Neural cell (in vitro differentiated cells): Measurements from ENCODE around the gene BLOC1S1.

Source experiments
- EZH2 ChIP-seq: fragments of 200-600, 300-800 bp; shearing (Covaris generic), sonication (generic); IDR thresholded peaks from 2 replicates; pipeline ENCODE4 v1.6.1; 2014; ENCODE audit warnings: antibody characterized with exemption, low read length, borderline replicate concordance, mild to moderate bottlenecking; ENCODE audit not compliant: insufficient read depth, poor library complexity, severe bottlenecking
- POLR2AphosphoS5 ChIP-seq: IDR thresholded peaks from 2 replicates; pipeline ENCODE4 v1.6.1; 2012
- RAD21 ChIP-seq: fragments of 450-650 bp; conservative IDR thresholded peaks from 2 replicates; pipeline ENCODE4 v1.6.1; 2014; ENCODE audit warnings: antibody characterized with exemption, mild to moderate bottlenecking, moderate library complexity
- TF ChIP-seq, protein P1 (sequence below): fragments of 450-650 bp; IDR thresholded peaks from 2 replicates; pipeline ENCODE4 v1.5.1; 2014; ENCODE audit warnings: antibody characterized with exemption, mild to moderate bottlenecking, moderate library complexity; ENCODE audit not compliant: poor library complexity, severe bottlenecking

DNA sequence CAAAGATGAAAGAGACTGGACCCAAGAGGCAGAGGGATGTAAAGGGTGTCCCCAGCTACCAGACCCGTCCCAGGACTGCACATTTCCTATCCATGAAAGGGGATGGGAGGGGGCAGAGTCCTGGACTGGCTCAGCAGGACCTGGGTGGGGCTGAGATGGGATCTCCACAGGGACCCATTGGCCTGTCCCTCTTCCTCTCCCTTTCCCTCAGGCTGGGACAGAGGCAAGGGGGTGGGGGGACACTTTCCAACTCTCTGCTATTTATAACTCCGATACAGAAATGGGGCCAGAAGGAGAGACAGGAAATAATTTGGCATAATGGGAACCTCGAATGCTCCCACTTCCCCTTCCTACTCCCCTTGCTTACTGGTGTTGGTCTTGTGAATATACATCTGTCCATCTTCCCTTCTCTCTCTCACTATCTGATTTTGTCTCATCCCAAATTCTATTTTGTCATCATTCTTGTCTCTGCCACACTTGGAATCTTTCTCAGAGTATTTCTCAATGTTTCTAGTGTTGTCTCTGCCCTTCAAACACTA is 7.1 kb upstream of the BLOC1S1 start:
- TF ChIP-seq, protein P1, sequence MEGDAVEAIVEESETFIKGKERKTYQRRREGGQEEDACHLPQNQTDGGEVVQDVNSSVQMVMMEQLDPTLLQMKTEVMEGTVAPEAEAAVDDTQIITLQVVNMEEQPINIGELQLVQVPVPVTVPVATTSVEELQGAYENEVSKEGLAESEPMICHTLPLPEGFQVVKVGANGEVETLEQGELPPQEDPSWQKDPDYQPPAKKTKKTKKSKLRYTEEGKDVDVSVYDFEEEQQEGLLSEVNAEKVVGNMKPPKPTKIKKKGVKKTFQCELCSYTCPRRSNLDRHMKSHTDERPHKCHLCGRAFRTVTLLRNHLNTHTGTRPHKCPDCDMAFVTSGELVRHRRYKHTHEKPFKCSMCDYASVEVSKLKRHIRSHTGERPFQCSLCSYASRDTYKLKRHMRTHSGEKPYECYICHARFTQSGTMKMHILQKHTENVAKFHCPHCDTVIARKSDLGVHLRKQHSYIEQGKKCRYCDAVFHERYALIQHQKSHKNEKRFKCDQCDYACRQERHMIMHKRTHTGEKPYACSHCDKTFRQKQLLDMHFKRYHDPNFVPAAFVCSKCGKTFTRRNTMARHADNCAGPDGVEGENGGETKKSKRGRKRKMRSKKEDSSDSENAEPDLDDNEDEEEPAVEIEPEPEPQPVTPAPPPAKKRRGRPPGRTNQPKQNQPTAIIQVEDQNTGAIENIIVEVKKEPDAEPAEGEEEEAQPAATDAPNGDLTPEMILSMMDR = no peak
- TF ChIP-seq RAD21 (no peak), POLR2AphosphoS5 (no peak), EZH2 (no peak)
